ENCODE measurements around the gene TRAF2. TPM values are rescaled to one million over a fixed set of nuclear protein-coding genes. Genes with fewer than 3 reads are reported as not detected.

The TRAF2 gene
- total and polyA plus RNA-seq, 2 of the 13 experiments (the other 11 are each of a cell fraction or from before 2014, with no cell fraction given) = 12.4 to 13.6 TPM

DNA sequence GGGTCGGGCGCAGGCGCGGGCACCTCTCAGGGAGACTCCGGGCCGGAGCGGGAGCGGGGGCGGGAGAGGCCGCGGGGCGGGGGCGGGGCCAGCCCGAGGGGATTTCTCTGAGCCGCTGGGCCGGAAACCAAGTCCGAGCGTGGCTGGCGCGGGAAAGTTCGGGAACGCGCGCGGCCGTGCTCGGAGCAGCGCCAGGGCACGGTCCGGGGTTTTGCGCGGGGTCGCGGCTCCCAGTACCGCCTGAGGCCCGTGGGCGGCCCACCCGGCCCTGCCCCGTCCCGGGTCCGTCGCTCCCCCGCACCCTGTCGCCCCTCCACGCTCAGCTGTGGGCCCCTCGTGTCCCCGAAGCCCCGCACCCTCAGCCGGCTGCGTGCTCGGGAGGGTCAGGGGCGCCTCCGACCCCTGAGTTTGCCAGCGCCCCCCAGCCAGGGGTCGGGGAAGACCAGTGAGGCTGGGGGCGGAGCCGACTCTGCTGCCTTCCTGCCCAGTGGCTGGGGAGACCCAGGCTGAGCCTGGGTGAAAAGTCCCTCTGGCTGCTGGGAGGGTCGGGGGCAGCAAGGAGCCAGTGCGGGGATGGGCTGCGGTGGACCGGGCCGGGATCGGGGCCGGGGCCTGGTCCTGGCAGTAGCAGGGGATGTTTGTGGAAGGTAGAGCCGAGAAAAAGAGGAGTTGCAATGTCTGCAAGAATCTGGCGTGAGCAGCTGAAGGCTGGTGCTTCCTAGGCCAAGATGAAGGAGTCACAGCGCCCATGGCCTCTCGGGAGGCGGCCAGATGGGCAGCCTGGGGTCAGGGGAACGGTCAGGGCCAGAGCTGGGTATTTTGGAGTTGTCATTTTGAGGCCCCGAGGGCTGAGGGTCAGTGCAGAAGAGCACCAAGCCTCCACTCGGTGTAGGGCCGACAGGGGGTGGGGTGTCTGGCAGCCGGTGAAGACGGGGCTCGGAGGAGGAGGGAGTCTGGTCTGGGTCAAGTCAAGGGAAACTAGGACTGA is 588 bp downstream of the TRAF2 start (continued):
- TF ChIP-seq, protein P1, sequence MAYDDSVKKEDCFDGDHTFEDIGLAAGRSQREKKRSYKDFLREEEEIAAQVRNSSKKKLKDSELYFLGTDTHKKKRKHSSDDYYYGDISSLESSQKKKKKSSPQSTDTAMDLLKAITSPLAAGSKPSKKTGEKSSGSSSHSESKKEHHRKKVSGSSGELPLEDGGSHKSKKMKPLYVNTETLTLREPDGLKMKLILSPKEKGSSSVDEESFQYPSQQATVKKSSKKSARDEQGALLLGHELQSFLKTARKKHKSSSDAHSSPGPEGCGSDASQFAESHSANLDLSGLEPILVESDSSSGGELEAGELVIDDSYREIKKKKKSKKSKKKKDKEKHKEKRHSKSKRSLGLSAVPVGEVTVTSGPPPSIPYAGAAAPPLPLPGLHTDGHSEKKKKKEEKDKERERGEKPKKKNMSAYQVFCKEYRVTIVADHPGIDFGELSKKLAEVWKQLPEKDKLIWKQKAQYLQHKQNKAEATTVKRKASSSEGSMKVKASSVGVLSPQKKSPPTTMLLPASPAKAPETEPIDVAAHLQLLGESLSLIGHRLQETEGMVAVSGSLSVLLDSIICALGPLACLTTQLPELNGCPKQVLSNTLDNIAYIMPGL (CRISPR knock-in tag; IDR thresholded peaks at IDR 0.05; ENCODE audit: borderline replicate concordance in 1 of 2, low read depth in 1 of 2) = peak in 1 of 2 experiments; percentile 81; a peak in 2 of 4 replicates
- TF ChIP-seq, protein P2, sequence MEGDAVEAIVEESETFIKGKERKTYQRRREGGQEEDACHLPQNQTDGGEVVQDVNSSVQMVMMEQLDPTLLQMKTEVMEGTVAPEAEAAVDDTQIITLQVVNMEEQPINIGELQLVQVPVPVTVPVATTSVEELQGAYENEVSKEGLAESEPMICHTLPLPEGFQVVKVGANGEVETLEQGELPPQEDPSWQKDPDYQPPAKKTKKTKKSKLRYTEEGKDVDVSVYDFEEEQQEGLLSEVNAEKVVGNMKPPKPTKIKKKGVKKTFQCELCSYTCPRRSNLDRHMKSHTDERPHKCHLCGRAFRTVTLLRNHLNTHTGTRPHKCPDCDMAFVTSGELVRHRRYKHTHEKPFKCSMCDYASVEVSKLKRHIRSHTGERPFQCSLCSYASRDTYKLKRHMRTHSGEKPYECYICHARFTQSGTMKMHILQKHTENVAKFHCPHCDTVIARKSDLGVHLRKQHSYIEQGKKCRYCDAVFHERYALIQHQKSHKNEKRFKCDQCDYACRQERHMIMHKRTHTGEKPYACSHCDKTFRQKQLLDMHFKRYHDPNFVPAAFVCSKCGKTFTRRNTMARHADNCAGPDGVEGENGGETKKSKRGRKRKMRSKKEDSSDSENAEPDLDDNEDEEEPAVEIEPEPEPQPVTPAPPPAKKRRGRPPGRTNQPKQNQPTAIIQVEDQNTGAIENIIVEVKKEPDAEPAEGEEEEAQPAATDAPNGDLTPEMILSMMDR (CRISPR knock-in tag; IDR thresholded peaks at IDR 0.05) = peak; percentile 35; the same call in 1 of the 2 replicates
- TF ChIP-seq ZNF850 (CRISPR knock-in tag; conservative IDR thresholded peaks at IDR 0.05) = no peak
- peak; percentile 74; the same call in 1 of the 2 replicates for TF ChIP-seq ZNF329 (CRISPR knock-in tag; IDR thresholded peaks at IDR 0.05; ENCODE audit: low read depth)
- TF ChIP-seq, protein P3, sequence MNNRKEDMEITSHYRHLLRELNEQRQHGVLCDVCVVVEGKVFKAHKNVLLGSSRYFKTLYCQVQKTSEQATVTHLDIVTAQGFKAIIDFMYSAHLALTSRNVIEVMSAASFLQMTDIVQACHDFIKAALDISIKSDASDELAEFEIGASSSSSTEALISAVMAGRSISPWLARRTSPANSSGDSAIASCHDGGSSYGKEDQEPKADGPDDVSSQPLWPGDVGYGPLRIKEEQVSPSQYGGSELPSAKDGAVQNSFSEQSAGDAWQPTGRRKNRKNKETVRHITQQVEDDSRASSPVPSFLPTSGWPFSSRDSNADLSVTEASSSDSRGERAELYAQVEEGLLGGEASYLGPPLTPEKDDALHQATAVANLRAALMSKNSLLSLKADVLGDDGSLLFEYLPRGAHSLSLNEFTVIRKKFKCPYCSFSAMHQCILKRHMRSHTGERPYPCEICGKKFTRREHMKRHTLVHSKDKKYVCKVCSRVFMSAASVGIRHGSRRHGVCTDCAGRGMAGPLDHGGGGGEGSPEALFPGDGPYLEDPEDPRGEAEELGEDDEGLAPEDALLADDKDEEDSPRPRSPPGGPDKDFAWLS (CRISPR knock-in tag; IDR thresholded peaks at IDR 0.05; ENCODE audit: borderline replicate concordance) = 0 out of 2 replicates have a peak, but pooled peaks have one; percentile 24
- no peak for TF ChIP-seq ZNF12 (CRISPR knock-in tag; IDR thresholded peaks at IDR 0.05)
- TF ChIP-seq, protein P4, sequence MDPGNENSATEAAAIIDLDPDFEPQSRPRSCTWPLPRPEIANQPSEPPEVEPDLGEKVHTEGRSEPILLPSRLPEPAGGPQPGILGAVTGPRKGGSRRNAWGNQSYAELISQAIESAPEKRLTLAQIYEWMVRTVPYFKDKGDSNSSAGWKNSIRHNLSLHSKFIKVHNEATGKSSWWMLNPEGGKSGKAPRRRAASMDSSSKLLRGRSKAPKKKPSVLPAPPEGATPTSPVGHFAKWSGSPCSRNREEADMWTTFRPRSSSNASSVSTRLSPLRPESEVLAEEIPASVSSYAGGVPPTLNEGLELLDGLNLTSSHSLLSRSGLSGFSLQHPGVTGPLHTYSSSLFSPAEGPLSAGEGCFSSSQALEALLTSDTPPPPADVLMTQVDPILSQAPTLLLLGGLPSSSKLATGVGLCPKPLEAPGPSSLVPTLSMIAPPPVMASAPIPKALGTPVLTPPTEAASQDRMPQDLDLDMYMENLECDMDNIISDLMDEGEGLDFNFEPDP (CRISPR knock-in tag; conservative IDR thresholded peaks at IDR 0.05) = 0 out of 2 replicates have a peak, but pooled peaks have one; percentile 81
- TF ChIP-seq, protein P5, sequence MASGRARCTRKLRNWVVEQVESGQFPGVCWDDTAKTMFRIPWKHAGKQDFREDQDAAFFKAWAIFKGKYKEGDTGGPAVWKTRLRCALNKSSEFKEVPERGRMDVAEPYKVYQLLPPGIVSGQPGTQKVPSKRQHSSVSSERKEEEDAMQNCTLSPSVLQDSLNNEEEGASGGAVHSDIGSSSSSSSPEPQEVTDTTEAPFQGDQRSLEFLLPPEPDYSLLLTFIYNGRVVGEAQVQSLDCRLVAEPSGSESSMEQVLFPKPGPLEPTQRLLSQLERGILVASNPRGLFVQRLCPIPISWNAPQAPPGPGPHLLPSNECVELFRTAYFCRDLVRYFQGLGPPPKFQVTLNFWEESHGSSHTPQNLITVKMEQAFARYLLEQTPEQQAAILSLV (CRISPR knock-in tag; IDR thresholded peaks at IDR 0.05; ENCODE audit: borderline replicate concordance) = peak; percentile 25; the same call in 1 of the 2 replicates
- TF ChIP-seq, protein P6, sequence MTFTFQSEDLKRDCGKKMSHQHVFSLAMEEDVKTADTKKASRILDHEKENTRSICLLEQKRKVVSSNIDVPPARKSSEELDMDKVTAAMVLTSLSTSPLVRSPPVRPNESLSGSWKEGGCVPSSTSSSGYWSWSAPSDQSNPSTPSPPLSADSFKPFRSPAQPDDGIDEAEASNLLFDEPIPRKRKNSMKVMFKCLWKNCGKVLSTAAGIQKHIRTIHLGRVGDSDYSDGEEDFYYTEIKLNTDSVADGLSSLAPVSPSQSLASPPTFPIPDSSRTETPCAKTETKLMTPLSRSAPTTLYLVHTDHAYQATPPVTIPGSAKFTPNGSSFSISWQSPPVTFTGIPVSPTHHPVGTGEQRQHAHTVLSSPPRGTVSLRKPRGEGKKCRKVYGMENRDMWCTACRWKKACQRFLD (CRISPR knock-in tag; IDR thresholded peaks at IDR 0.05; ENCODE audit: borderline replicate concordance) = peak; percentile 80; the same call in 1 of the 2 replicates
- no peak for TF ChIP-seq ZNF713 (CRISPR knock-in tag; IDR thresholded peaks at IDR 0.05)
- peak; percentile 52; the same call in 1 of the 2 replicates for TF ChIP-seq TSC22D2 (CRISPR knock-in tag; IDR thresholded peaks at IDR 0.05; ENCODE audit: borderline replicate concordance)
- TF ChIP-seq ZBTB7A (CRISPR knock-in tag; IDR thresholded peaks at IDR 0.05) = peak; percentile 92
- TF ChIP-seq ZNF614 (CRISPR knock-in tag; IDR thresholded peaks at IDR 0.05; ENCODE audit: borderline replicate concordance) = peak; percentile 19; the same call in 1 of the 2 replicates
- peak; percentile 49; the same call in 1 of the 2 replicates for TF ChIP-seq ZNF235 (CRISPR knock-in tag; IDR thresholded peaks at IDR 0.05; ENCODE audit: borderline replicate concordance)
- TF ChIP-seq NFATC3 (CRISPR knock-in tag; IDR thresholded peaks at IDR 0.05) = 0 out of 2 replicates have a peak, but pooled peaks have one; percentile 58
- peak; percentile 45 for TF ChIP-seq AGO1 (IDR thresholded peaks at IDR 0.05; ENCODE audit: low read depth, low read length, poor library complexity, severe bottlenecking)
